SJCRH30 (cell line): ENCODE data around the gene TM9SF2. TPM values are rescaled to one million over a fixed set of nuclear protein-coding genes. Genes with fewer than 3 reads are reported as not detected.
A peak's percentile ranks its signal among the peaks of the same experiment; 100 is the strongest.
"Not testable (repeated sequence)": the region's sequence is repeated elsewhere in the genome, so short reads cannot be mapped to it uniquely, and the experiment has no call there.

Experiments used
- DNase-seq, 2 experiments: peaks; one replicate each; pipeline ENCODE4 v3.0.0-alpha.2; 2015 to 2020
- H3K27ac ChIP-seq: fragments of 250-450 bp; sonication (Bioruptor Pico); 2 replicates; pipeline ENCODE4 v1.5.1; 2020; ENCODE audit warnings: mild to moderate bottlenecking, moderate library complexity
- H3K27me3 ChIP-seq: fragments of 250-450 bp; sonication (Bioruptor Pico); 2 replicates; pipeline ENCODE4 v1.5.1; 2020; ENCODE audit warnings: mild to moderate bottlenecking, moderate library complexity
- H3K36me3 ChIP-seq: fragments of 250-450 bp; sonication (Bioruptor Pico); 2 replicates; pipeline ENCODE4 v1.5.1; 2020; ENCODE audit warnings: mild to moderate bottlenecking, moderate library complexity
- H3K4me1 ChIP-seq: fragments of 250-450 bp; sonication (Bioruptor Pico); 2 replicates; pipeline ENCODE4 v1.5.1; 2020; ENCODE audit warnings: mild to moderate bottlenecking, moderate library complexity
- H3K4me3 ChIP-seq: fragments of 250-450 bp; sonication (Bioruptor Pico); 2 replicates; pipeline ENCODE4 v1.5.1; 2020; ENCODE audit warnings: mild to moderate bottlenecking, moderate library complexity
- H3K9me3 ChIP-seq: fragments of 250-450 bp; sonication (Bioruptor Pico); replicated peaks from 2 replicates; pipeline ENCODE4 v1.5.1; 2020; ENCODE audit warnings: mild to moderate bottlenecking, moderate library complexity
- total RNA-seq: library from RNA; depleted of rRNA; stranded (reverse); fragments of >200 nt; shearing (Covaris generic); gene quantifications from 2 replicates; pipeline ENCODE4 v1.2.3, GENCODE V29; 2014; rRNA removed

TM9SF2 gene
- total RNA-seq, result 99.4 and 104 TPM in 2 replicates

- H3K27ac ChIP-seq, result peak within 1 kb of the TSS; percentile 45
- peaks cover 2% of the 10 kb centered on the region; the same call in 1 of the 2 replicates for H3K36me3 ChIP-seq
- H3K4me1 ChIP-seq, result peaks cover 14% of the 10 kb centered on the region
- no peaks in the 10 kb centered on the region for H3K9me3 ChIP-seq
- H3K4me3 ChIP-seq, result peak within 1 kb of the TSS; percentile 91
- DNase-seq, result peak; percentile 95 to 96
- no peaks in the 10 kb centered on the region for H3K27me3 ChIP-seq
Measured at GRCh38 chr13:99501184-99501847, at the start of gene TM9SF2. TM9SF2 (plus strand) TSS chr13:99501472; CDS start chr13:99501607, 135 bp downstream.

- DNase-seq, result no peak
- H3K4me3 ChIP-seq, result no peak overlapping the region
- no peaks in the 10 kb centered on the region for H3K27me3 ChIP-seq
- no peaks in the 10 kb centered on the region for H3K36me3 ChIP-seq
- H3K27ac ChIP-seq, result no peak overlapping the region
- no peaks in the 10 kb centered on the region for H3K9me3 ChIP-seq
- no peaks in the 10 kb centered on the region for H3K4me1 ChIP-seq
Measured at GRCh38 chr13:99454518-99455183, 46.6 kb upstream of the TM9SF2 start.

- no peak for DNase-seq
- Histone ChIP-seq H3K27me3 (no peaks in the 10 kb centered on the region), H3K9me3 (no peaks in the 10 kb centered on the region), H3K4me1 (no peaks in the 10 kb centered on the region), H3K36me3 (no peaks in the 10 kb centered on the region), H3K27ac (no peak overlapping the region), H3K4me3 (no peak overlapping the region)
Measured at GRCh38 chr13:99459099-99459850, 42.0 kb upstream of the TM9SF2 start.

GRCh38 chr13:99460802-99461201 is 40.5 kb upstream of the TM9SF2 start:
- not testable (repeated sequence) for H3K9me3 ChIP-seq, H3K27me3 ChIP-seq, H3K27ac ChIP-seq, H3K4me1 ChIP-seq, DNase-seq, H3K4me3 ChIP-seq, H3K36me3 ChIP-seq

GRCh38 chr13:99463646-99464397 is 37.5 kb upstream of the TM9SF2 start:
- no peak overlapping the region for H3K27ac ChIP-seq
- no peaks in the 10 kb centered on the region for H3K36me3 ChIP-seq
- H3K9me3 ChIP-seq, result no peaks in the 10 kb centered on the region
- no peak for DNase-seq
- H3K4me1 ChIP-seq, result no peaks in the 10 kb centered on the region
- no peaks in the 10 kb centered on the region for H3K27me3 ChIP-seq
- H3K4me3 ChIP-seq, result no peak overlapping the region

GRCh38 chr13:99464441-99464949 is 36.8 kb upstream of the TM9SF2 start:
- no peaks in the 10 kb centered on the region for H3K9me3 ChIP-seq
- H3K4me1 ChIP-seq, result no peaks in the 10 kb centered on the region
- no peak overlapping the region for H3K4me3 ChIP-seq
- no peak for DNase-seq
- no peaks in the 10 kb centered on the region for H3K36me3 ChIP-seq
- no peak overlapping the region for H3K27ac ChIP-seq
- H3K27me3 ChIP-seq, result no peaks in the 10 kb centered on the region

- Histone ChIP-seq H3K27me3 (no peaks in the 10 kb centered on the region), H3K27ac (no peak overlapping the region), H3K4me1 (no peaks in the 10 kb centered on the region), H3K36me3 (no peaks in the 10 kb centered on the region), H3K9me3 (no peaks in the 10 kb centered on the region), H3K4me3 (no peak overlapping the region)
- no peak for DNase-seq
Measured at GRCh38 chr13:99465454-99465853, 35.8 kb upstream of the TM9SF2 start.

GRCh38 chr13:99467764-99468163 is 33.5 kb upstream of the TM9SF2 start:
- Histone ChIP-seq H3K4me3 (no peak overlapping the region), H3K27ac (no peak overlapping the region), H3K4me1 (no peaks in the 10 kb centered on the region), H3K9me3 (no peaks in the 10 kb centered on the region), H3K36me3 (no peaks in the 10 kb centered on the region), H3K27me3 (no peaks in the 10 kb centered on the region)
- DNase-seq, result no peak

GRCh38 chr13:99469041-99469440 is 32.2 kb upstream of the TM9SF2 start:
- Histone ChIP-seq H3K4me1 (no peaks in the 10 kb centered on the region), H3K9me3 (no peaks in the 10 kb centered on the region), H3K4me3 (no peak overlapping the region), H3K36me3 (no peaks in the 10 kb centered on the region), H3K27ac (no peak overlapping the region), H3K27me3 (no peaks in the 10 kb centered on the region)
- no peak for DNase-seq

GRCh38 chr13:99470027-99470426 is 31.2 kb upstream of the TM9SF2 start:
- no peak for DNase-seq
- Histone ChIP-seq H3K27ac (no peak overlapping the region), H3K4me1 (no peaks in the 10 kb centered on the region), H3K36me3 (no peaks in the 10 kb centered on the region), H3K4me3 (no peak overlapping the region), H3K9me3 (no peaks in the 10 kb centered on the region), H3K27me3 (no peaks in the 10 kb centered on the region)

GRCh38 chr13:99471221-99472121 is 29.8 kb upstream of the TM9SF2 start:
- H3K4me3 ChIP-seq, result no peak overlapping the region
- no peaks in the 10 kb centered on the region for H3K27me3 ChIP-seq
- no peaks in the 10 kb centered on the region for H3K9me3 ChIP-seq
- DNase-seq, result no peak
- H3K4me1 ChIP-seq, result no peaks in the 10 kb centered on the region
- no peak overlapping the region for H3K27ac ChIP-seq
- no peaks in the 10 kb centered on the region for H3K36me3 ChIP-seq

GRCh38 chr13:99472122-99472440 is 29.2 kb upstream of the TM9SF2 start:
- no peak for DNase-seq
- Histone ChIP-seq H3K4me3 (no peak overlapping the region), H3K9me3 (no peaks in the 10 kb centered on the region), H3K4me1 (no peaks in the 10 kb centered on the region), H3K27ac (no peak overlapping the region), H3K27me3 (no peaks in the 10 kb centered on the region), H3K36me3 (no peaks in the 10 kb centered on the region)

- H3K27ac ChIP-seq, result no peak overlapping the region
- H3K36me3 ChIP-seq, result no peaks in the 10 kb centered on the region
- DNase-seq, result no peak
- no peak overlapping the region for H3K4me3 ChIP-seq
- H3K4me1 ChIP-seq, result no peaks in the 10 kb centered on the region
- H3K9me3 ChIP-seq, result no peaks in the 10 kb centered on the region
- H3K27me3 ChIP-seq, result no peaks in the 10 kb centered on the region
Measured at GRCh38 chr13:99473515-99473914, 27.8 kb upstream of the TM9SF2 start.

- no peak for DNase-seq
- no peak overlapping the region for H3K27ac ChIP-seq
- no peaks in the 10 kb centered on the region for H3K9me3 ChIP-seq
- no peaks in the 10 kb centered on the region for H3K27me3 ChIP-seq
- H3K4me3 ChIP-seq, result no peak overlapping the region
- H3K4me1 ChIP-seq, result no peaks in the 10 kb centered on the region
- no peaks in the 10 kb centered on the region for H3K36me3 ChIP-seq
Measured at GRCh38 chr13:99476648-99477047, 24.6 kb upstream of the TM9SF2 start.
